Stimulated activated CD8-positive, alpha-beta memory T cell treated with anti-CD3 and anti-CD28 coated beads, Interleukin-4, amount 100 ng/mL, for 48 hours (primary cell): Measurements from ENCODE around the gene KMT2D.
A peak's percentile ranks its signal among the peaks of the same experiment; 100 is the strongest.

ENCODE experiments used
- DNase-seq: peaks from one replicate; pipeline ENCODE4 v3.0.0-alpha.2; 2020

The KMT2D gene

GRCh38 chr12:49051777-49052438 lies 8.7 kb downstream of the KMT2D start:
- no peak for DNase-seq

- DNase-seq, result no peak
Measured at GRCh38 chr12:49051373-49051764, 9.2 kb downstream of the KMT2D start.

- DNase-seq, result no peak
Measured at GRCh38 chr12:49050507-49051372, 9.9 kb downstream of the KMT2D start.

- DNase-seq, result no peak
Measured at GRCh38 chr12:49049566-49050224, 10.9 kb downstream of the KMT2D start.

- DNase-seq, result no peak
Measured at GRCh38 chr12:49048953-49049352, 11.6 kb downstream of the KMT2D start.

GRCh38 chr12:49046129-49046895 lies 14.3 kb downstream of the KMT2D start:
- no peak for DNase-seq

- DNase-seq, result no peak
Measured at GRCh38 chr12:49044660-49045059, 15.9 kb downstream of the KMT2D start.

- DNase-seq, result peak; percentile 92
Measured at GRCh38 chr12:49043856-49044258, 16.7 kb downstream of the KMT2D start.

GRCh38 chr12:49043241-49043640 lies 17.4 kb downstream of the KMT2D start:
- no peak for DNase-seq

GRCh38 chr12:49041881-49042484 lies 18.6 kb downstream of the KMT2D start:
- DNase-seq, result no peak

- DNase-seq, result no peak
Measured at GRCh38 chr12:49041036-49041880, 19.3 kb downstream of the KMT2D start.

GRCh38 chr12:49040364-49040855 lies 20.2 kb downstream of the KMT2D start:
- DNase-seq, result no peak

- DNase-seq, result no peak
Measured at GRCh38 chr12:49039421-49040363, 20.9 kb downstream of the KMT2D start.

- no peak for DNase-seq
Measured at GRCh38 chr12:49038291-49038955, 22.2 kb downstream of the KMT2D start.

- no peak for DNase-seq
Measured at GRCh38 chr12:49037947-49038237, 22.7 kb downstream of the KMT2D start.

GRCh38 chr12:49037111-49037946 lies 23.3 kb downstream of the KMT2D start:
- DNase-seq, result no peak

- no peak for DNase-seq
Measured at GRCh38 chr12:49036029-49036428, 24.6 kb downstream of the KMT2D start.

- no peak for DNase-seq
Measured at GRCh38 chr12:49034286-49034622, 26.3 kb downstream of the KMT2D start.
